Activated CD8-positive, alpha-beta memory T cell treated with anti-CD3 and anti-CD28 coated beads for 36 hours (primary cell): ENCODE measurements around the gene PIK3C2A. TPM values are rescaled to one million over a fixed set of nuclear protein-coding genes. Genes with fewer than 3 reads are reported as not detected.

ENCODE experiments used
- CTCF ChIA-PET: fragments of 350-600 bp; sonication (Branson Sonifier 250); formaldehyde crosslinking; loops from one replicate; lab custom pipeline; 2021; ENCODE audit warnings: antibody characterized with exemption; lab: Charles Lee
- POLR2A ChIA-PET: fragments of 350-600 bp; sonication (Branson Sonifier 250); formaldehyde crosslinking; loops from one replicate; lab custom pipeline; 2021; ENCODE audit warnings: antibody characterized with exemption; lab: Charles Lee
- total RNA-seq, 2 experiments: library from RNA; stranded (reverse); gene quantifications; one replicate each; pipeline ENCODE4 v1.2.3, GENCODE V29; 2021

The PIK3C2A gene
- total RNA-seq, 2 experiments from 2014 or later: 32.2 to 33.6 TPM

DNA sequence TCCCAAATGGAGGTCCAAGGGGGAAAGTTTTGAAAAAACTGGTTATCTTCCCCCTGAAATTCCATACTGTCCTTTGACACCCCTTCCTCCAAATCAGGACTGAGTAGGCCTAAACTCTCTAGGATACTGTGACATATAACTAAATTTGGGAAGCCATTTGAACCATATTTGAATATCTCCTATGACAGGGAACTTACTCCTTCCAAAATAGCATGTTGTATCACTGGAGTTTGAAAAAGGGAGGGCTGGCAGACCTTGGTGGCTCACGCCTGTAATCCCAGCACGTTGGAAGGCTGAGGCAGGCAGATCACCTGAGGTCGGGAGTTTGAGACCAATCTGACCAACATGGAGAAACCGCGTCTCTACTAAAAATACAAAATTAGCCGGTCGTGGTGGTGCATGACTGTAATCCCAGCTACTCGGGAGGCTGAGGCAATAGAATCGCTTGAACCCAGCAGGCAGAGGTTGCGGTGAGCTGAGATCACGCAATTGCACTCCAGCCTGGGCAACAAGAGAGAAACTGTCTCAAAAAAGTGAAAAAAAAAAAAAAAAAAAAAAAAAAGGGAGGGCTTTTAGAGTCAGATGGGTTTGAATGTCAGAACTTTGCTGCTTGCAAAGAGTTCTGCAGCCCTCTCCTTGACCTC lies 42.4 kb downstream of the PIK3C2A start:
- CTCF ChIA-PET: no interaction called here
- POLR2A ChIA-PET: no interaction called here

DNA sequence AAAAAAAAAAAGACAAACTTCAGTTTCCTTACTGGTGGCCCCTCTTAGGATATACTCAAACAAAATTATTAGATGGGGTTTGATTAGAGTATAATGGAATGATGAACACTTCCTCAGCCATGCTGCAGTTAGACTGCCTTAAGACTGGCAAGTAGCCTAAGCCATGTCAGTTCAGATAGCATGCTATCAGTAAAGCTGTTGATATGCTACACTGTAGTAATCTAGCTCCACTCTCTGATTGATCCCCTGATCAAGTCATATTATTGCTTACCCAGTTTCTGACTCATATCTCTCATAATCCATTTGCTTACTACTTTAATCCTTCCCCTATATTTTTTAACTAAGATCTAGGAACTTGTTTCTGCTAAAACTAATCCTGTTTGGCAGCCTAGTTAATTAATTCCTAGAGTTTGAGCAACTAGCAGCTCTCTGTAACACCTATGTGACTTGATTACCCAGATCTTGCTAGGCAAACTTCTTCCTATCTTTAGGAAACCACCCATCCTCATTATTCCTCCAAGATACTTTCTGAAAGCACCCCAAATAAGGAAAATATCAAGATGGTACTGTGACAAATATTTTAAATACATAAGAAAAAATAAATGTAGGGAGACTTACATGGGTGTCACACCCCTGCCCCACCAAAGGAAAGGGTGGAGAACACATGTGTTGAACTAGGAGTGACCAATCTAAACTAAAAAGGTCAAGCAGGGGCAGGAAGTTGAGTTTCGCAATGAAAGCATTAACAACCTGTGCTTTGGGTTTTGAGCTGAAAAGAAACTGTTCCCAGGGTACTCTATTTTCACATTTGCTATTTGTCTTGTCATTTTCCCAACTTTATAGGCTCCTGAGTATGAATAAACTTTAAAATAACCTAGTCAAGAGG lies 43.2 kb downstream of the PIK3C2A start:
- POLR2A ChIA-PET: no interaction called here
- CTCF ChIA-PET: interaction anchor here (0.7 kb wide), 1 partner anchor 65 kb away, joined by 3 read pairs; no protein-coding TSS in a partner anchor

DNA sequence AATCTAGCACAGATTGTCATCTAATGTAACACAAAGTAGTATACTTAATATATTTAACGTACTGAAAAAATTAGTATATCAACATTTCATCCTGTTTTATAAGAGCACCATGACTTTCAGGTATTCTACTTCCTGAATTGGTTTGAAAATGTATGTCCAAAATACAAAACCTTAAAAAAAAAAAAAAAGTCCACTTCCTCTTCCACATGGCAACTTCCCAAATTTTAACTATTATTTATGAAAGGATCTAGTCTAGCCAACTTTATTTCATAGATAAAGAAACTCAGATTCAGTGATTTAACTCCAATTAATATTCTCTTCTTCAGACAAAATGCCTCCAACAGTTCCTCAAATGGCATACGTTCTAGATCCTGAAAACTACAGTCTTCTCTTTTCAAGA lies 44.0 kb downstream of the PIK3C2A start:
- POLR2A ChIA-PET: no interaction called here
- CTCF ChIA-PET: no interaction called here

DNA sequence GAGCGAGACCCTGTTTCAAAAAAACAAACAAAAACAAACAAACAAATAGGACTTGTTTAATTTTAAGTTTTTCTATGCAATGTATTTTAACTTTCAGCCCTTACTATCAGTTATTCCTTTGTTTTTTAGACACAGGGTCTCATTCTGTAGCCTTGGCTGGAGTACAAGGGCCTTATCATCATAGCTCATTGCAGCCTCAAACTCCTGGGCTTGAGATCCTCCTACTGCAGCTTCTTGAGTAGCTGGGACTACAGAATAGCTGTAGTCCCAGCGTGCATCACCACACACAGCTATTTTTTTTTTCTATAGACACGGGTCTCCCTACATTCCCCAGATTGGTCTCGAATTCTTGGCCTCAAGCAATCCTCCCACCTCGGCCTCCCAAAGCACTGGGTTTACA lies 44.5 kb downstream of the PIK3C2A start:
- CTCF ChIA-PET: no interaction called here
- POLR2A ChIA-PET: no interaction called here

DNA sequence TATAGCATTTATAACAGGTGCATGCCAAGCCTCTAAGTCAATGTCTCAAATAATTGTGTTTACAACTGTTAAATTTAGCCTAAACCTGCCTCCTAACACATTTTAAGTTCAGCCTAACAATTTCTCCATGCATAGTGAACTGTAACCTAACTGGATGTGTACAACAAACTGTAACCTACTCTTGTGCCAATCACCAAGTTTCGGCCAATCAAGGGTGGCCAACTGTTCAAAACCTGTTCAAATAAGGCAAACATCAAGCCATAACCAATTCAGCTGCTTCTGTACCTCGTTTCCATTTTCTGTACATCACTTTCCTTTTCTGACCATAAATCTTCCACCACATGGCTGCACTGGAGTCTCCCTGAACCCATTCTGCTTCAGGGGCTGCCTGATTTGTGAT lies 45.4 kb downstream of the PIK3C2A start:
- ChIA-PET CTCF (no interaction called here), POLR2A (no interaction called here)

DNA sequence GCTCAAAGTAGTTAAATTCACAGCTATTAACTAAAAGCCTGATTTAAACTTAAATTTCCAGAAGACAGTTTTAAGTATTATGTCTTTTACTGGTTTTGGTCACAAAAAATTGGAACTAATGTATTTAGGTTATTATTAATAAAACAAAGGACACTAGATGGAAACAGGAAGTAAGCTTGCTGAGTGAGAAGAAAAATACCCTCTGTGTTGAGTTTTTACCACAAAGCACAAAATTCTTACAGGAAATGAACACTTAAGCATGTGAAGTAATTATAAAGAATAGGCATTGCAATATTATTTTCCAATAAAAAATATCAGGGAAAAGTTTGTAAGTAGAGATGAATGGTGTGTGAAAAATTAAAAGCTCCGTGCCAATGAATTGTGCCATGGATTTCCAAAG lies 46.3 kb downstream of the PIK3C2A start:
- POLR2A ChIA-PET: no interaction called here

DNA sequence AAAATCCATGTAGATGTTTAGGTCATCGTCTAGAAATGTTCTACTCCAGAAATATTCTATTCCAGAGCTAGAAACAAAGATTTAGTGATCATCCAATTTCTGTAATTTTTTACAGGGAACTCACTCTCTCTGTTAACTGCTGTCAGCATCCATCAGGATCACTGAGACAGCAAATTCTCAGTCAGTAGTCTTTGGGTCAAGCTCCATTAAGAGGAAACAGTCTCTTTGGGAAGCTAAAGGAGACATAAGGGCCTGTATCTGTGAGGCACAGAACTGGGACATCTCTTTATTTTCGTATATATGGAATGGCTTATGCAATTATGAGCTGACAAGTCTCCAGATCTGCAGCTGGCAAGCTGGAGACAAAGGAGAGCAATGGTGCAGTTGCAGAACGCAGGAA lies 48.3 kb downstream of the PIK3C2A start:
- CTCF ChIA-PET: interaction anchor here (0.6 kb wide), 1 partner anchor 389 kb away, joined by 3 read pairs; no protein-coding TSS in a partner anchor
- POLR2A ChIA-PET: interaction anchor here (0.6 kb wide), 1 partner anchor 84 kb away, joined by 4 read pairs; no protein-coding TSS in a partner anchor

More for the DNA sequence above, 46.3 kb downstream of the PIK3C2A start:
- CTCF ChIA-PET: no interaction called here

Other genes with a start within 250 kb of the PIK3C2A start
- 1 to 10 TPM; 9.5 TPM for gene PLEKHA7, start 193.6 kb downstream of the PIK3C2A start, total RNA-seq
- gene RPS13, start 130.3 kb downstream of the PIK3C2A start, total RNA-seq: 1,000 to 10,000 TPM; 1,541 to 1,587 TPM
- 10 to 100 TPM; 39.4 to 43.5 TPM for gene NUCB2, start 68.8 kb upstream of the PIK3C2A start, total RNA-seq
- 1 to 10 TPM; 5.9 to 6.5 TPM for gene NCR3LG1, start 143.8 kb upstream of the PIK3C2A start, total RNA-seq
- gene KCNJ11, start 180.7 kb upstream of the PIK3C2A start, total RNA-seq: 1 to 10 TPM in 1 of 2 experiments, under 1 TPM in 1; 0.63 to 1.1 TPM